GM19025 (cell line): Measurements from ENCODE around the gene SLCO4A1.

Source experiments
- ATAC-seq: cut with Tn5 transposase; IDR thresholded peaks from one replicate; pipeline ENCODE4 v1.9.1; 2021; ENCODE audit warnings: mild to moderate bottlenecking, low read depth, moderate library complexity; ENCODE audit not compliant: unreplicated experiment

Gene SLCO4A1

GRCh38 chr20:62709537-62709905 is 67.2 kb downstream of the SLCO4A1 start:
- ATAC-seq, result no peak

GRCh38 chr20:62710221-62710885 is 68.0 kb downstream of the SLCO4A1 start:
- ATAC-seq, result no peak

GRCh38 chr20:62710886-62711702 is 68.8 kb downstream of the SLCO4A1 start:
- no peak for ATAC-seq

GRCh38 chr20:62711703-62712101 is 69.4 kb downstream of the SLCO4A1 start:
- ATAC-seq, result no peak

GRCh38 chr20:62712606-62713005 is 70.3 kb downstream of the SLCO4A1 start:
- no peak for ATAC-seq

- no peak for ATAC-seq
These were observed 71.7 kb downstream of the SLCO4A1 start for GRCh38 chr20:62714006-62714405.

- ATAC-seq, result no peak
These were observed 72.5 kb downstream of the SLCO4A1 start for GRCh38 chr20:62714799-62715198.

- ATAC-seq, result no peak
These were observed 72.9 kb downstream of the SLCO4A1 start for GRCh38 chr20:62715201-62715600.

- ATAC-seq, result no peak
These were observed 74.1 kb downstream of the SLCO4A1 start for GRCh38 chr20:62716198-62716940.

- ATAC-seq, result no peak
These were observed 74.6 kb downstream of the SLCO4A1 start for GRCh38 chr20:62716941-62717310.

GRCh38 chr20:62717933-62718332 is 75.6 kb downstream of the SLCO4A1 start:
- ATAC-seq, result no peak

GRCh38 chr20:62718546-62718945 is 76.2 kb downstream of the SLCO4A1 start:
- no peak for ATAC-seq

- ATAC-seq, result no peak
These were observed 77.1 kb downstream of the SLCO4A1 start for GRCh38 chr20:62719250-62719935.
